PC-9 (cell line): ENCODE results near the gene PTGES2. TPM values are rescaled to one million over a fixed set of nuclear protein-coding genes. Genes with fewer than 3 reads are reported as not detected.

Source experiments
- BruUV-seq: library from RNA; stranded (reverse); fragments of 400-500 nt; replicated peaks from 2 replicates; lab custom pipeline; 2021; lab: Mats Ljungman, UMichigan
- CTCF ChIA-PET: fragments of 300-600 bp; sonication (Branson Sonifier 250); formaldehyde crosslinking; loops from one replicate; lab custom pipeline; 2022; ENCODE audit warnings: antibody characterized with exemption; lab: Charles Lee
- POLR2A ChIA-PET: fragments of 300-600 bp; sonication (Branson Sonifier 250); formaldehyde crosslinking; loops from one replicate; lab custom pipeline; 2022; ENCODE audit warnings: antibody characterized with exemption; ENCODE audit not compliant: unreplicated experiment; lab: Charles Lee
- DNase-seq, 2 experiments: peaks; one replicate each; pipeline versions ENCODE4 v3.0.0 to v3.0.0-alpha.2; 2015 to 2022; ENCODE audit warnings: mixed read lengths in 1 of 2
- H2AFZ ChIP-seq: fragments of 200-600 bp; sonication (generic); 2 replicates; pipeline ENCODE4 v1.8.1; 2017; ENCODE audit warnings: antibody characterized with exemption
- H3F3A ChIP-seq: fragments of 200-600 bp; sonication (generic); 2 replicates; pipeline ENCODE4 v1.8.1; 2017; ENCODE audit warnings: antibody characterized with exemption, mild to moderate bottlenecking, low read depth; ENCODE audit not compliant: insufficient read depth
- H3K27ac ChIP-seq: fragments of 200-600 bp; sonication (generic); 2 replicates; pipeline ENCODE4 v1.6.1; 2016; ENCODE audit warnings: mixed run types
- H3K27me3 ChIP-seq: fragments of 200-600 bp; sonication (generic); 2 replicates; pipeline ENCODE4 v1.6.1; 2016; ENCODE audit warnings: low read depth, mixed run types; ENCODE audit not compliant: insufficient read depth
- H3K36me3 ChIP-seq: fragments of 200-600 bp; sonication (generic); 2 replicates; pipeline ENCODE4 v1.6.1; 2016; ENCODE audit warnings: low read depth, mixed run types
- H3K4me1 ChIP-seq: fragments of 200-600 bp; sonication (generic); replicated peaks from 2 replicates; pipeline ENCODE4 v1.6.1; 2016; ENCODE audit warnings: mixed run types; ENCODE audit not compliant: insufficient read depth
- H3K4me2 ChIP-seq: fragments of 200-600 bp; sonication (generic); 2 replicates; pipeline ENCODE4 v1.6.1; 2017; ENCODE audit warnings: mixed run types
- H3K4me3 ChIP-seq: fragments of 200-600 bp; sonication (generic); 2 replicates; pipeline ENCODE4 v1.6.1; 2016; ENCODE audit warnings: mixed run types
- H3K79me2 ChIP-seq: fragments of 200-600 bp; sonication (generic); 2 replicates; pipeline ENCODE4 v1.6.1; 2017; ENCODE audit warnings: low read depth, mixed run types
- H3K9me2 ChIP-seq: fragments of 200-600 bp; sonication (generic); 2 replicates; pipeline ENCODE4 v1.8.1; 2017; ENCODE audit warnings: mild to moderate bottlenecking; ENCODE audit not compliant: insufficient read depth
- H3K9me3 ChIP-seq: fragments of 200-600 bp; sonication (generic); 2 replicates; pipeline ENCODE4 v1.8.1; 2016; ENCODE audit warnings: low read depth; ENCODE audit not compliant: insufficient read depth
- H4K20me1 ChIP-seq: fragments of 200-600 bp; sonication (generic); 2 replicates; pipeline ENCODE4 v1.8.1; 2017; ENCODE audit not compliant: insufficient read depth
- EZH2 ChIP-seq: fragments of 200-600 bp; sonication (generic); IDR thresholded peaks from 2 replicates; pipeline ENCODE4 v1.8.0; 2017; ENCODE audit warnings: antibody characterized with exemption, low read depth
- intact Hi-C: fragments of 100-400 bp; cut with micrococcal nuclease; formaldehyde crosslinking; loops from one replicate; pipeline ENCODE4 v1.10.0; 2022; ENCODE audit not compliant: unreplicated experiment
- total RNA-seq: library from RNA; stranded (reverse); gene quantifications from 2 replicates; pipeline ENCODE4 v1.2.3, GENCODE V29; 2021
- TF ChIP-seq, protein P1 (sequence below): fragments of 200-600 bp; sonication (generic); conservative IDR thresholded peaks from 2 replicates; pipeline ENCODE4 v1.6.1; 2017; ENCODE audit warnings: mixed run types, antibody characterized with exemption, mild to moderate bottlenecking, moderate library complexity

PTGES2 gene
- total RNA-seq, 1 experiment from 2014 or later: 95.2 TPM

DNA sequence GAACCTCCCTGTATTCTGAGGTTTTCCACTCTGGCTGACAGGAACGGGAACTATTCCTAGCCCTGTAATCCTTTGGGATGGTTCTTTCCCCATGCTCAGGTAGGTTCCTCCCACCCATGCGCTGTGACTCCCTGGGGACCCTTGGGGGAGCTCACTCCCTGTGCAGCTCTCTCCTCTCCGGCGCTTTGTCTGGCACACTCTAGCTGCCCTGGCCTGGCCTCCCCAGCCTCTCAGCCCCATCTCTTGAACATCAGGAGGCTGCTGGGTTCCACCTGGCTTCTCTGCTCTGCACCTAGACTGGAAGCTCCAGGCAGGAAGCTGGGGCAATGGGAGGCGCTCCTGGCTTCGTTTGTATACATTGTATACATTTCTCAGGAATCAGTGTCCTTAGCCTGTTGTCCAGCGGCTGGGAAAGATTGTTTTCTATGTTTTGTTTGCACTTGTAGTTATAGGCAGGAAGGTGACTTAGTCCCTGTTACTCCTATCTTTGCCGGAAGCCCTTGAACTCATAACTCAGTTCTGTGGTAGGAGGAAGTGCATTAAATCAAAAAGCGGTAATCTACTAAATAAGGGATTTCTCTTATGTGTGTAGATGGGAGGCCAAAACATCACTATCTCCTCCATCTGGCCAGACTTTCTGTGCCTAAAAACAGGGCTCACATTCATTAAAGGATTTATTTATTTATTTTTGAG lies 39.1 kb downstream of the PTGES2 start:
- H3K4me2 ChIP-seq: no peak overlapping the region
- no peaks in the 10 kb centered on the region for H3K27me3 ChIP-seq
- intact Hi-C loops: no loop called here
- TF ChIP-seq, protein P1, sequence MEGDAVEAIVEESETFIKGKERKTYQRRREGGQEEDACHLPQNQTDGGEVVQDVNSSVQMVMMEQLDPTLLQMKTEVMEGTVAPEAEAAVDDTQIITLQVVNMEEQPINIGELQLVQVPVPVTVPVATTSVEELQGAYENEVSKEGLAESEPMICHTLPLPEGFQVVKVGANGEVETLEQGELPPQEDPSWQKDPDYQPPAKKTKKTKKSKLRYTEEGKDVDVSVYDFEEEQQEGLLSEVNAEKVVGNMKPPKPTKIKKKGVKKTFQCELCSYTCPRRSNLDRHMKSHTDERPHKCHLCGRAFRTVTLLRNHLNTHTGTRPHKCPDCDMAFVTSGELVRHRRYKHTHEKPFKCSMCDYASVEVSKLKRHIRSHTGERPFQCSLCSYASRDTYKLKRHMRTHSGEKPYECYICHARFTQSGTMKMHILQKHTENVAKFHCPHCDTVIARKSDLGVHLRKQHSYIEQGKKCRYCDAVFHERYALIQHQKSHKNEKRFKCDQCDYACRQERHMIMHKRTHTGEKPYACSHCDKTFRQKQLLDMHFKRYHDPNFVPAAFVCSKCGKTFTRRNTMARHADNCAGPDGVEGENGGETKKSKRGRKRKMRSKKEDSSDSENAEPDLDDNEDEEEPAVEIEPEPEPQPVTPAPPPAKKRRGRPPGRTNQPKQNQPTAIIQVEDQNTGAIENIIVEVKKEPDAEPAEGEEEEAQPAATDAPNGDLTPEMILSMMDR: no peak
- no peak for TF ChIP-seq EZH2
- H3K36me3 ChIP-seq: no peaks in the 10 kb centered on the region
- H3K27ac ChIP-seq: no peak overlapping the region
- peaks cover 2% of the 10 kb centered on the region for H3K4me1 ChIP-seq
- no peak for DNase-seq
- no TSS peak for BruUV-seq
- H3K9me2 ChIP-seq: no peaks in the 10 kb centered on the region
- H3F3A ChIP-seq: peaks cover 19% of the 10 kb centered on the region; the same call in 1 of the 2 replicates
- POLR2A ChIA-PET: no interaction called here
- H3K9me3 ChIP-seq: no peaks in the 10 kb centered on the region
- H2AFZ ChIP-seq: no peak overlapping the region
- H3K79me2 ChIP-seq: peaks cover 25% of the 10 kb centered on the region
- H4K20me1 ChIP-seq: no peaks in the 10 kb centered on the region
- H3K4me3 ChIP-seq: no peak overlapping the region
- CTCF ChIA-PET: interaction anchor here (0.6 to 0.8 kb wide), 2 partner anchors 10 to 36 kb away, joined by 3 to 5 read pairs; no protein-coding TSS in a partner anchor

DNA sequence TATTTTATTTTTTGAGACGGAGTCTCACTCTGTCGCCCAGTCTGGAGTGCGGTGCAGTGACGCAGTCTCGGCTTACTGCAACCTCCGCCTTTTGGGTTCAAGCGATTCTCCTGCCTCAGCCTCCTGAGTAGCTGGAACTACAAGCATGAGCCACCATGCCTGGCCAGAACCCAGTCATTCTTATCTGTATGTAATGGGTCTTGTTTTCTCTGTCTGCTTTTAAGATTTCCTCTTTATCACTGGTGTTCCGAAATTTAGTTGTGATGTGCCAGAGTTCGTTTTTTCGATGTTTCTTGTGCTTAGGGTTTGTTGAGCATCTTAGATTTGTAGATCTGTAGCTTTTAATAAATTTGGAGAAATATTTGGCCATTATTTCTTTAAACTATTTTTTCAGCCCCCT lies 40.3 kb downstream of the PTGES2 start:
- ChIA-PET CTCF (interaction anchor here (0.6 kb wide), 1 partner anchor 38 kb away, joined by 3 read pairs; no protein-coding TSS in a partner anchor), POLR2A (no interaction called here)
- Histone ChIP-seq H3K4me2 (no peak overlapping the region), H2AFZ (no peak overlapping the region), H3K27ac (no peak overlapping the region), H4K20me1 (no peaks in the 10 kb centered on the region), H3K36me3 (no peaks in the 10 kb centered on the region), H3F3A (peaks cover 8% of the 10 kb centered on the region; the same call in 1 of the 2 replicates), H3K9me3 (no peaks in the 10 kb centered on the region), H3K4me1 (peaks cover 1% of the 10 kb centered on the region; the same call in 1 of the 2 replicates), H3K4me3 (no peak overlapping the region), H3K27me3 (no peaks in the 10 kb centered on the region), H3K9me2 (no peaks in the 10 kb centered on the region), H3K79me2 (peaks cover 18% of the 10 kb centered on the region)
- TF ChIP-seq, protein P1: no peak
- TF ChIP-seq EZH2: no peak
- no peak for DNase-seq
- BruUV-seq: no TSS peak
- intact Hi-C loops: no loop called here

DNA sequence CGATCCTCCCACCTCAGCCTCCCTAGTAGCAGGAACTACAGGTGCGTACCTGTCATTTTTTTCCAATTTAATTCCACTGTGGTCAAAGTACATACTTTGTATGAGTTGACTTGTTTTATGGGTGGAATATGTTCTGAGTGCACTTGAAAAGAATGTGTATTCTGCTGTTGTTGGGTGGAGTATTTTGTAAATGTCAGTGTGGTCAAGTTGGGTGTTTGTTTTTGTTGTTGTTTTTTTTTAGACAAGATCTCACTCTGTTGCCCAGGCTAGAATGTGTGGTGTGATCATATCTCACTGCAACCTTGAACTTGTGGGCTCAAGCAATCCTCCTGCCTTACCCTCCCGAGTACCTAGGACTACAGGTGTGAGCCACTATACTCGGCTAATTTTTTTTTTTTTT lies 41.6 kb downstream of the PTGES2 start:
- H3K27ac ChIP-seq: no peak overlapping the region
- no peak overlapping the region for H3K4me2 ChIP-seq
- no TSS peak for BruUV-seq
- peaks cover 21% of the 10 kb centered on the region for H3K79me2 ChIP-seq
- intact Hi-C loops: no loop called here
- H3K27me3 ChIP-seq: no peaks in the 10 kb centered on the region
- peaks cover 7% of the 10 kb centered on the region; the same call in 1 of the 2 replicates for H3K4me1 ChIP-seq
- H3K4me3 ChIP-seq: no peak overlapping the region
- CTCF ChIA-PET: no interaction called here
- no peak overlapping the region for H2AFZ ChIP-seq
- no peaks in the 10 kb centered on the region for H3K36me3 ChIP-seq
- no peaks in the 10 kb centered on the region for H3K9me2 ChIP-seq
- H4K20me1 ChIP-seq: no peaks in the 10 kb centered on the region
- peak in 1 of 2 experiments; percentile 43 for DNase-seq
- TF ChIP-seq, protein P1: no peak
- no peak for TF ChIP-seq EZH2
- POLR2A ChIA-PET: no interaction called here
- H3K9me3 ChIP-seq: no peaks in the 10 kb centered on the region
- peaks cover 8% of the 10 kb centered on the region; the same call in 1 of the 2 replicates for H3F3A ChIP-seq
